HG02938 (cell line): ENCODE results near the gene HECW1.
"Not testable (repeated sequence)": the region's sequence is repeated elsewhere in the genome, so short reads cannot be mapped to it uniquely, and the experiment has no call there.

Experiments
- ATAC-seq: cut with Tn5 transposase; IDR thresholded peaks from one replicate; pipeline ENCODE4 v1.9.1; 2021; ENCODE audit warnings: mild to moderate bottlenecking, moderate library complexity; ENCODE audit not compliant: unreplicated experiment

The HECW1 gene

GRCh38 chr7:43590862-43591557 is 478.6 kb downstream of the HECW1 start:
- ATAC-seq: peak; percentile 73

- ATAC-seq: no peak
Measured at GRCh38 chr7:43591558-43592180, 479.2 kb downstream of the HECW1 start.

- no peak for ATAC-seq
Measured at GRCh38 chr7:43592326-43592725, 479.9 kb downstream of the HECW1 start.

- ATAC-seq: no peak
Measured at GRCh38 chr7:43593010-43593409, 480.6 kb downstream of the HECW1 start.

GRCh38 chr7:43594020-43594419 is 481.6 kb downstream of the HECW1 start:
- no peak for ATAC-seq

GRCh38 chr7:43596426-43596825 is 484.0 kb downstream of the HECW1 start:
- ATAC-seq: not testable (repeated sequence)

GRCh38 chr7:43600056-43600455 is 487.6 kb downstream of the HECW1 start:
- ATAC-seq: no peak

- ATAC-seq: no peak
Measured at GRCh38 chr7:43602256-43602655, 489.8 kb downstream of the HECW1 start.

GRCh38 chr7:43604251-43604650 is 491.8 kb downstream of the HECW1 start:
- ATAC-seq: no peak

GRCh38 chr7:43609097-43609496 is 496.6 kb downstream of the HECW1 start:
- no peak for ATAC-seq

- no peak for ATAC-seq
Measured at GRCh38 chr7:43612128-43612527, 499.7 kb downstream of the HECW1 start.

GRCh38 chr7:43612599-43613589 is 500.4 kb downstream of the HECW1 start:
- ATAC-seq: peak; percentile 70
